ENCODE measurements around the gene DMTF1. TPM values are rescaled to one million over a fixed set of nuclear protein-coding genes. Genes with fewer than 3 reads are reported as not detected.

The DMTF1 gene
- total and polyA plus RNA-seq, 10 of the 15 experiments (the other 5 are each of a cell fraction or from before 2014, with no cell fraction given), result 24.3 to 191 (median 72.0) TPM

GRCh38 chr7:87219545-87220025 lies 67.3 kb downstream of the DMTF1 start, which contains the start of gene TMEM243 (continued):
- TF ChIP-seq USF1 (IDR thresholded peaks at IDR 0.05; ENCODE audit: borderline replicate concordance, extremely low read length, insufficient read depth, low read depth, low read length), result no peak
- TF ChIP-seq STAT1 (conservative IDR thresholded peaks at IDR 0.05), result 0 out of 2 replicates have a peak, but pooled peaks have one; percentile 20
- TF ChIP-seq ZZZ3 (IDR thresholded peaks at IDR 0.05; ENCODE audit: control insufficient read depth, insufficient read length, low read depth), result no peak
- TF ChIP-seq SKIL (IDR thresholded peaks at IDR 0.05; ENCODE audit: low read depth, poor library complexity, severe bottlenecking), result peak; percentile 54
- peak; percentile 58; the same call in 1 of the 2 replicates for TF ChIP-seq TBL1XR1 (IDR thresholded peaks at IDR 0.05; ENCODE audit: low read depth, low read length)
- peak; percentile 67 for TF ChIP-seq NKRF (conservative IDR thresholded peaks at IDR 0.05)
- TF ChIP-seq ETV6 (conservative IDR thresholded peaks at IDR 0.05 in 1 of 2, IDR thresholded peaks at IDR 0.05 in 1 of 2; ENCODE audit: borderline replicate concordance in 1 of 2, low read depth in 1 of 2), result peak; percentile 62 to 99; a peak in 2 of 4 replicates
- peak; percentile 76 for TF ChIP-seq BCL3 (IDR thresholded peaks at IDR 0.05; ENCODE audit: borderline replicate concordance, insufficient read depth, low read depth, low read length, poor library complexity, severe bottlenecking)
- no peak for TF ChIP-seq ZBTB40 (IDR thresholded peaks at IDR 0.05; ENCODE audit: borderline replicate concordance)
- TF ChIP-seq CHD2 (IDR thresholded peaks at IDR 0.05; ENCODE audit: borderline replicate concordance, low read depth, low read length), result 0 out of 2 replicates have a peak, but pooled peaks have one; percentile 46
- TF ChIP-seq USF2 (IDR thresholded peaks at IDR 0.05; ENCODE audit: borderline replicate concordance, low read depth, low read length), result no peak
- TF ChIP-seq NBN (IDR thresholded peaks at IDR 0.05), result peak; percentile 81; the same call in 1 of the 2 replicates
- TF ChIP-seq NRF1 (conservative IDR thresholded peaks at IDR 0.05; ENCODE audit: low read depth, low read length), result no peak
- TF ChIP-seq IKZF2 (IDR thresholded peaks at IDR 0.05), result peak; percentile 87 to 88
- TF ChIP-seq YY1 (IDR thresholded peaks at IDR 0.05; ENCODE audit: low read depth, low read length), result peak; percentile 66; the same call in 1 of the 2 replicates

Data from GM12878 (cell line).